ENCODE measurements around the gene RASGEF1C. TPM values are rescaled to one million over a fixed set of nuclear protein-coding genes. Genes with fewer than 3 reads are reported as not detected.

Gene RASGEF1C
- total RNA-seq, 1 experiment from 2014 or later, result not detected

DNA sequence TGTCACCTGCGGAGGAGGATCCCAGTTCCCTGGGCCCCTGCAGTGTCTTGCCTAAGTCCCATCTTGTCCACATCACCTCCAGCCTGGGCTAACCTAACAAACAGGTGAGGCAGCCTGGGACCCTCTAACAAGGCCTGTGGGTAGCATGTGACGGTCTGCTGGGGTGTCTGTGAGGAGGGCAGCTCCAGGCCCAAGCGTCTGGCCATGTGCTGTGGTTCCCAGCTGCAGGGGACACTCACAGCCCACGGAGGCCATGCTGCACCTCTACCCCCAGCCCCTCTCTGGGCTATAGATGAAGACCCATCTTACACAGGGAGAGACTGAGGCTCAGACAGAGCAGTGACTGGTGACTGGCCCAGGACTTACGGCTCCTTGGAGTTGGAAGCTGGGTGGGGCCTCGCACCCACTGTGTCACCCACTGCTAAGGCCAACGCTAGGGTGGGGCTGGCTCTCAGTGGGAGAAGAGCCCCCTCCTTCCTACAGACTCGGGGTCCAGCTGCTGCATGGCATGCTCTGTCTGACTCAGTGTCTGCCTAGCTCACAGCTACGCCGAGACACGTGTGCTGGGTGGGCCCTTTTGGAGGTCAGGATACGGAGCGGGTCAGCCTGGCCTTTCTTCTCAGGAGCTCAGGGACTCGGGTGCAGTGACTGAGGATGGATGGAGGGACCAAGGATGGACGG is 96.7 kb downstream of the RASGEF1C start:
- BruUV-seq (replicated peaks), result no TSS peak
- H3K4me3 Mint-ChIP-seq (ENCODE audit: low read depth, unreplicated experiment), result no peak overlapping the region
- CTCF ChIA-PET, result no interaction called here

DNA sequence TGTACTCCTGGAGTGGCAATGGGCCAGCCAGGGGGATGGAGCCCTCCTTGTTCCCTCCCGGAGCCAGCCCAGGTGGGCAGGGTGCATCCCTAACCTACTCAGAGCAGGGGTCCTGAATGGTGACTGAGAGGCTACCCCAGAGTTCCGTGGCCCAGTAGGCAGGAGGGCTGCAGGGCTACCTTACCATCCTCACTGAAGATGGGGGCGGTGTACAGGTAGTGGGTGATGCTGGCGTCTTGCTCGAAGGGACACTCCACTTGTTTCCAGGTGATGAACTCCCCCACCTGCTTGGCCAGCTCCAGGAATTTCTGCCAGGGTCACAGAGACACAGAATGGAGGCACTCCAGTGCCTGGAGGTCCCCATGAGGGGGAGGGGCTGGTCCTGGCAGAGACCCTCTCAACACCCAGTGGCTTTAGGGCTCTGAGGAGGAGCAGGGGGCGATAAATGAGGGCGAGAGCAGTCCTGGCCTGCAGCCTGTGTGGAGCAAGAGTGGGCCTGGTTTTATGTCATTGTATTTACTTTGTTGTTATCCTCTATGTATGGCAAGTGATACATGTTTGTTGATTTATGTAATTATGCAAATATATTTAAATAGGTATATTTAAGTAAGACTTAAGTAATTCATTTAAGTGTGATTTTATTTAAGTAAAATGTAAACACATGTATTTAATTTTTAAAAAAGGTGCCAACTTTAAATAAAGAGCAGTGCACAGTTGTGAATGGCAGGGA is 97.6 kb downstream of the RASGEF1C start:
- no TSS peak for BruUV-seq (replicated peaks)
- no peaks in the 10 kb centered on the region for H3K9me3 Mint-ChIP-seq (ENCODE audit: low read depth, unreplicated experiment)
- no peak overlapping the region for H3K27ac Mint-ChIP-seq (ENCODE audit: unreplicated experiment)

More for the DNA sequence above, 96.7 kb downstream of the RASGEF1C start:
- Mint-ChIP-seq H3K27ac (ENCODE audit: unreplicated experiment) (no peak overlapping the region), H3K27me3 (ENCODE audit: unreplicated experiment) (no peaks in the 10 kb centered on the region), H3K36me3 (ENCODE audit: insufficient read depth, unreplicated experiment) (no peaks in the 10 kb centered on the region), H3K4me1 (ENCODE audit: low read depth, unreplicated experiment) (no peaks in the 10 kb centered on the region), H3K9me3 (ENCODE audit: low read depth, unreplicated experiment) (no peaks in the 10 kb centered on the region)
- TF ChIP-seq, protein P1, sequence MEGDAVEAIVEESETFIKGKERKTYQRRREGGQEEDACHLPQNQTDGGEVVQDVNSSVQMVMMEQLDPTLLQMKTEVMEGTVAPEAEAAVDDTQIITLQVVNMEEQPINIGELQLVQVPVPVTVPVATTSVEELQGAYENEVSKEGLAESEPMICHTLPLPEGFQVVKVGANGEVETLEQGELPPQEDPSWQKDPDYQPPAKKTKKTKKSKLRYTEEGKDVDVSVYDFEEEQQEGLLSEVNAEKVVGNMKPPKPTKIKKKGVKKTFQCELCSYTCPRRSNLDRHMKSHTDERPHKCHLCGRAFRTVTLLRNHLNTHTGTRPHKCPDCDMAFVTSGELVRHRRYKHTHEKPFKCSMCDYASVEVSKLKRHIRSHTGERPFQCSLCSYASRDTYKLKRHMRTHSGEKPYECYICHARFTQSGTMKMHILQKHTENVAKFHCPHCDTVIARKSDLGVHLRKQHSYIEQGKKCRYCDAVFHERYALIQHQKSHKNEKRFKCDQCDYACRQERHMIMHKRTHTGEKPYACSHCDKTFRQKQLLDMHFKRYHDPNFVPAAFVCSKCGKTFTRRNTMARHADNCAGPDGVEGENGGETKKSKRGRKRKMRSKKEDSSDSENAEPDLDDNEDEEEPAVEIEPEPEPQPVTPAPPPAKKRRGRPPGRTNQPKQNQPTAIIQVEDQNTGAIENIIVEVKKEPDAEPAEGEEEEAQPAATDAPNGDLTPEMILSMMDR (IDR thresholded peaks at IDR 0.05; ENCODE audit: unreplicated experiment), result no peak
- no peak for DNase-seq
- intact Hi-C loops (cut with micrococcal nuclease; ENCODE audit: unreplicated experiment), result no loop called here

GRCh38 chr5:180109920-180110319 is 99.1 kb downstream of the RASGEF1C start:
- no peak for DNase-seq
- intact Hi-C loops (cut with micrococcal nuclease; ENCODE audit: unreplicated experiment), result no loop called here
- no TSS peak for BruUV-seq (replicated peaks)
- no peaks in the 10 kb centered on the region for H3K36me3 Mint-ChIP-seq (ENCODE audit: insufficient read depth, unreplicated experiment)
- CTCF ChIA-PET, result interaction anchor here (1.3 kb wide), 1 partner anchor 219 kb away, joined by 3 read pairs; no protein-coding TSS in a partner anchor
- TF ChIP-seq, protein P1 (IDR thresholded peaks at IDR 0.05; ENCODE audit: unreplicated experiment), result no peak
- H3K27me3 Mint-ChIP-seq (ENCODE audit: unreplicated experiment), result peaks cover 15% of the 10 kb centered on the region
- peaks cover 3% of the 10 kb centered on the region for H3K9me3 Mint-ChIP-seq (ENCODE audit: low read depth, unreplicated experiment)
- H3K4me1 Mint-ChIP-seq (ENCODE audit: low read depth, unreplicated experiment), result no peaks in the 10 kb centered on the region
- H3K4me3 Mint-ChIP-seq (ENCODE audit: low read depth, unreplicated experiment), result no peak overlapping the region
- no peak overlapping the region for H3K27ac Mint-ChIP-seq (ENCODE audit: unreplicated experiment)

More for the DNA sequence above, 97.6 kb downstream of the RASGEF1C start:
- TF ChIP-seq, protein P1 (IDR thresholded peaks at IDR 0.05; ENCODE audit: unreplicated experiment), result no peak
- Mint-ChIP-seq H3K27me3 (ENCODE audit: unreplicated experiment) (peaks cover 8% of the 10 kb centered on the region), H3K36me3 (ENCODE audit: insufficient read depth, unreplicated experiment) (no peaks in the 10 kb centered on the region), H3K4me1 (ENCODE audit: low read depth, unreplicated experiment) (no peaks in the 10 kb centered on the region), H3K4me3 (ENCODE audit: low read depth, unreplicated experiment) (no peak overlapping the region)
- DNase-seq, result no peak
- CTCF ChIA-PET, result interaction anchor here (0.6 kb wide), 1 partner anchor 21 kb away, joined by 4 read pairs; no protein-coding TSS in a partner anchor
- intact Hi-C loops (cut with micrococcal nuclease; ENCODE audit: unreplicated experiment), result no loop called here

DNA sequence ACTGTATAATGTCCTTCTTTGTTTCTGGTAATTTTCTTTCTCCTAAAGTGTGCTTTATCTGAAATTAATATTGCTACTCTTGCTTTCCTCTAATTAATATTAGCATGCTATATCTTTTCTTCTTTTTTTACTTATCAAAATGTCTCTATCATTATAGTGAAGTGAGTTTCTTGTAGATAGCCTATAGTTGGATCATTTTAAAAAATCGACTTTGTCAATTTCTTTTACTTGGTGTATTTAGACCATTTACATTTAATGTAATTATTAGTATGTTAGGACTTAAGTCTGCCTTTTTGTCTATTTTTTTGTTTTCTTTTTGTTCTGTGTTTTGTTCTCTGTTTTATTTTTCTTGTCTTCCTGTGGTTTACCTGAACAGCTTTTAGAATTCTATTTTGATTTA is 102.0 kb downstream of the RASGEF1C start:
- Mint-ChIP-seq H3K36me3 (ENCODE audit: insufficient read depth, unreplicated experiment) (no peaks in the 10 kb centered on the region), H3K4me1 (ENCODE audit: low read depth, unreplicated experiment) (no peaks in the 10 kb centered on the region), H3K27me3 (ENCODE audit: unreplicated experiment) (peaks cover 28% of the 10 kb centered on the region), H3K9me3 (ENCODE audit: low read depth, unreplicated experiment) (peaks cover 3% of the 10 kb centered on the region), H3K4me3 (ENCODE audit: low read depth, unreplicated experiment) (no peak overlapping the region), H3K27ac (ENCODE audit: unreplicated experiment) (no peak overlapping the region)
- TF ChIP-seq, protein P1 (IDR thresholded peaks at IDR 0.05; ENCODE audit: unreplicated experiment), result no peak
- intact Hi-C loops (cut with micrococcal nuclease; ENCODE audit: unreplicated experiment), result no loop called here
- BruUV-seq (replicated peaks), result no TSS peak
- DNase-seq, result no peak
- CTCF ChIA-PET, result no interaction called here

Data from Calu3 (cell line).